Pancreas (tissue), 10 donors: ENCODE measurements around the gene PCDHGB4. TPM values are rescaled to one million over a fixed set of nuclear protein-coding genes. Genes with fewer than 3 reads are reported as not detected.
"Not testable (repeated sequence)": the region's sequence is repeated elsewhere in the genome, so short reads cannot be mapped to it uniquely, and the experiment has no call there.

Experiments
- ATAC-seq, 4 donors: fragments of 200-7000 bp; cut with Tn5 transposase; one replicate each; pipeline versions ENCODE4 v1.8.0 to v1.9.1; 2020; ENCODE audit warnings: mild to moderate bottlenecking in 4 of 4, moderate library complexity in 4 of 4
- DNase-seq, 6 donors: peaks; one replicate each; pipeline ENCODE4 v3.0.0-alpha.2; 2020
- FAIRE-seq: peaks from 2 replicates; lab custom pipeline; 2012; peaks lifted over from hg19 to GRCh38; lab: Jason Lieb, UNC
- H3K27ac ChIP-seq, 4 donors: fragments of 200-600 bp; sonication (generic); 1 replicate in 3 of 4; 2 replicates in 1 of 4; pipeline versions ENCODE4 v1.5.0 to v1.8.0; 2020
- H3K27me3 ChIP-seq, 4 donors: fragments of 200-600 bp; one replicate each; pipeline ENCODE4 v1.8.0; 2021
- H3K36me3 ChIP-seq, 3 donors: fragments of 200-600 bp; sonication (generic) in 1 of 3; one replicate each; pipeline versions ENCODE4 v1.5.0 to v1.8.0; 2020 to 2021
- H3K4me1 ChIP-seq, 3 donors: fragments of 200-600 bp; one replicate each; pipeline ENCODE4 v1.8.0; 2021
- H3K4me3 ChIP-seq, 4 donors: fragments of 200-600 bp; sonication (generic) in 2 of 4; one replicate each; pipeline versions ENCODE4 v1.5.0 to v1.8.0; 2020 to 2021
- H3K9me3 ChIP-seq, 4 donors: fragments of 200-600 bp; one replicate each; pipeline ENCODE4 v1.8.0; 2021
- CTCF ChIP-seq, 4 donors: fragments of 200-600 bp; sonication (generic) in 3 of 4; IDR thresholded peaks; one replicate each; pipeline versions ENCODE4 v1.5.0 to v1.8.0; 2021; ENCODE audit warnings: antibody characterized with exemption in 4 of 4
- WGBS, 2 donors: extraction: QIAGEN DNeasy Blood & Tissue Kit; methylation state at CpG; one replicate each; pipeline ENCODE4 v1.1.7; 2013; 5-methylcytosine and 5-hydroxymethylcytosine counted together
- intact Hi-C, 3 donors: fragments of 100-400 bp; cut with DNase I; formaldehyde crosslinking; loops; one replicate each; pipeline versions ENCODE4 v1.11.1 to v1.14.2; 2022
- polyA plus RNA-seq, 2 donors: library from polyadenylated mRNA; stranded (reverse); fragments of 200-250 nt; gene quantifications; one replicate each; pipeline ENCODE4 v1.2.3, GENCODE V29; 2013
- total RNA-seq, 6 donors: library from RNA; stranded (reverse); fragmentation: NEBNext Ultra II Directional in 4 of 6; extraction: Animal tissue kit (Norgen Biotek cat#: 25700) in 4 of 6; gene quantifications; one replicate each; pipeline versions ENCODE4 v1.2.1 to v1.2.4, GENCODE V29; 2021 to 2023
- donor health status: healthy with polysubstance abuse.
- donor health status: DM: no; HTN: no; CAD: no; lungs with moderate emphysema.
- donor health status: DM: no; HTN: no; CAD: no.
- donor health status: control.
- donor health status: control.
- donor health status: Bipolar disorder and iron deficiency.
- donor health status: DM: yes; HTN: yes; CAD: no.
- donor health status: DM: no; HTN: no; CAD: no.
- donor health status: DM: no; HTN: no; CAD: no.
- donor health status: DM: yes; HTN: yes; CAD: no.

The PCDHGB4 gene
- total and polyA plus RNA-seq, 8 donors = 0.56 to 3.1 (median 1.8) TPM

DNA sequence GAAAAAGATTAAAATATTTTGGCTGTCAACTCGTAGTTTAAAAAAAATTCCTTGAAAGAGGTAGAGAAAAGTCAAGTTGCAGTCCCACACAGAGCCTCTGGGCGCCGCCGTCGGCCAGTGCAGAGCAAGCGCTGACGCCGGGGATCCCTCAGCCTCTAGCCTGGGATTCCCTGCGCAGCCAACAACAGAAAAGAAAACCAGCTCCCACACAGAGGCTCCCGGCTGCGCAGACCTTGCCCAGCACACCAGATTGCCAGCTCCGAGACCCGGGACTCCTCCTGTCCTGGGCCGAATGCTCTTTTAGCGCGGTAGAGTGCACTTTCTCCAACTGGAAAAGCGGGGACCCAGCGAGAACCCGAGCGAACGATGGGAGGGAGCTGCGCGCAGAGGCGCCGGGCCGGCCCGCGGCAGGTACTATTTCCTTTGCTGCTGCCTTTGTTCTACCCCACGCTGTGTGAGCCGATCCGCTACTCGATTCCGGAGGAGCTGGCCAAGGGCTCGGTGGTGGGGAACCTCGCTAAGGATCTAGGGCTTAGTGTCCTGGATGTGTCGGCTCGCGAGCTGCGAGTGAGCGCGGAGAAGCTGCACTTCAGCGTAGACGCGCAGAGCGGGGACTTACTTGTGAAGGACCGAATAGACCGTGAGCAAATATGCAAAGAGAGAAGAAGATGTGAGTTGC is 30.1 kb downstream of the PCDHGB4 start, which contains the start of gene PCDHGB7:
PCDHGB7 (plus strand) TSS at position 184 of the 679 bp plus-strand sequence; CDS start at position 367, 183 bp downstream.
- intact Hi-C loops = loop anchor here in 1 of 3 donors (10.0 kb wide), 1 partner anchor 107 kb away; no protein-coding TSS in a partner anchor
- not testable (repeated sequence) for FAIRE-seq, H3K36me3 ChIP-seq, H3K27me3 ChIP-seq, H3K4me1 ChIP-seq, H3K27ac ChIP-seq
- peak; percentile 80 to 95 (median 90) for ATAC-seq
- WGBS, 2 donors = 8 to 10% methylated on average over 45 to 47 of the region's 47 CpGs
- peak in 4 of 6 donors; percentile 34 to 60 (median 56) for DNase-seq
- Histone ChIP-seq H3K9me3 (peaks cover 0 to 52% (median 12%) of the 10 kb centered on the region in 4 donors), H3K4me3 (peak within 1 kb of the TSS in 2 of 4 donors; percentile 15 to 31)
- TF ChIP-seq CTCF (IDR thresholded peaks at IDR 0.05) = peak in 3 of 4 donors; percentile 20 to 41 (median 34)

- no peak for DNase-seq
- no peaks in the 10 kb centered on the region for H3K4me1 ChIP-seq
- FAIRE-seq = no peak
- peaks cover 0 to 49% (median 12%) of the 10 kb centered on the region in 4 donors for H3K9me3 ChIP-seq
- no peak overlapping the region for H3K4me3 ChIP-seq
- TF ChIP-seq CTCF (IDR thresholded peaks at IDR 0.05) = no peak
- H3K36me3 ChIP-seq = no peaks in the 10 kb centered on the region
- H3K27me3 ChIP-seq = no peaks in the 10 kb centered on the region
- no peak overlapping the region for H3K27ac ChIP-seq
- WGBS, 2 donors = 21% methylated on average over 66 to 74 of the region's 74 CpGs
- ATAC-seq = no peak
- intact Hi-C loops = loop anchor here in 1 of 3 donors (10.0 kb wide), 1 partner anchor 106 kb away; no protein-coding TSS in a partner anchor
Observed at GRCh38 chr5:141419074-141419880, 31.8 kb downstream of the PCDHGB4 start.

GRCh38 chr5:141420855-141421488 is 33.5 kb downstream of the PCDHGB4 start, which contains the start of gene PCDHGA11:
TSS of gene PCDHGA11 (plus strand) at chr5:141421051. CDS start at chr5:141421228, 177 bp downstream.
- FAIRE-seq (no peak), DNase-seq (no peak), ATAC-seq (peak in 3 of 4 donors; percentile 38 to 64 (median 61))
- WGBS, 2 donors = 12% methylated on average over 42 of the region's 42 CpGs
- peak within 1 kb of the TSS in 1 of 4 donors; percentile 24 for H3K4me3 ChIP-seq
- no peaks in the 10 kb centered on the region for H3K36me3 ChIP-seq
- H3K27ac ChIP-seq = no peak within 1 kb of the TSS
- peaks cover 0 to 60% (median 12%) of the 10 kb centered on the region in 4 donors for H3K9me3 ChIP-seq
- no peaks in the 10 kb centered on the region for H3K4me1 ChIP-seq
- H3K27me3 ChIP-seq = no peaks in the 10 kb centered on the region
- TF ChIP-seq CTCF (IDR thresholded peaks at IDR 0.05) = peak in 1 of 4 donors; percentile 15
- intact Hi-C loops = loop anchor here in 1 of 3 donors (10.0 kb wide), 1 partner anchor 56 kb away; the partner anchor contains the start of gene PCDHGA5

DNA sequence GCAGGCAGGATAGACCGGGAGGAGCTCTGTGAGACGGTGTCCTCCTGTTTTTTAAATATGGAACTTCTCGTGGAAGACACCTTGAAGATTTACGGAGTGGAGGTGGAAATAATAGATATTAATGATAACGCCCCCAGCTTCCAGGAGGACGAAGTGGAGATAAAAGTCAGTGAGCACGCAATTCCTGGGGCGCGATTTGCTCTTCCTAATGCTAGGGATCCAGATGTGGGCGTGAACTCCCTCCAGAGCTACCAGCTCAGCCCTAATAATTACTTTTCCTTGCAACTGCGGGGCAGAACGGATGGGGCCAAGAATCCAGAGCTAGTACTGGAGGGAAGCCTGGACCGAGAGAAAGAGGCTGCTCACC is 34.0 kb downstream of the PCDHGB4 start:
- peak overlapping the region in 1 of 4 donors; percentile 24 for H3K4me3 ChIP-seq

More for the DNA sequence above, 34.0 kb downstream of the PCDHGB4 start:
- no peaks in the 10 kb centered on the region for H3K36me3 ChIP-seq
- DNase-seq = no peak
- no peak for FAIRE-seq
- 8 to 10% methylated on average over 13 of the region's 13 CpGs for WGBS, 2 donors
- H3K27ac ChIP-seq = no peak overlapping the region
- peaks cover 0 to 63% (median 12%) of the 10 kb centered on the region in 4 donors for H3K9me3 ChIP-seq
- H3K27me3 ChIP-seq = no peaks in the 10 kb centered on the region
- ATAC-seq = no peak
- TF ChIP-seq CTCF (IDR thresholded peaks at IDR 0.05) = no peak
- intact Hi-C loops = loop anchor here in 1 of 3 donors (10.0 kb wide), 1 partner anchor 57 kb away; the partner anchor contains the start of gene PCDHGA5
- no peaks in the 10 kb centered on the region for H3K4me1 ChIP-seq
